Neuronal stem cell (in vitro differentiated cells): ENCODE data around the gene KBTBD12.

Source experiments
- DNase-seq: peaks from one replicate; pipeline ENCODE4 v3.0.0-alpha.2; 2013; ENCODE audit warnings: low spot score
- H2AFZ ChIP-seq: one replicate; pipeline ENCODE4 v1.6.1; 2013; ENCODE audit warnings: mild to moderate bottlenecking, low read length, inconsistent platforms
- H2AK5ac ChIP-seq: 2 replicates; pipeline ENCODE4 v1.6.1; 2013; ENCODE audit warnings: low read depth, mild to moderate bottlenecking, inconsistent platforms, low read length, moderate library complexity, mixed read lengths
- H2BK120ac ChIP-seq: 2 replicates; pipeline ENCODE4 v1.6.1; 2013; ENCODE audit warnings: low read depth, mild to moderate bottlenecking, inconsistent platforms, low read length, moderate library complexity, mixed read lengths
- H2BK12ac ChIP-seq: one replicate; pipeline ENCODE4 v1.6.1; 2013; ENCODE audit warnings: low read length, inconsistent platforms
- H2BK15ac ChIP-seq: 2 replicates; pipeline ENCODE4 v1.6.1; 2013; ENCODE audit warnings: mild to moderate bottlenecking, low read length, inconsistent platforms, mixed read lengths
- H2BK5ac ChIP-seq: one replicate; pipeline ENCODE4 v1.6.1; 2013; ENCODE audit warnings: inconsistent platforms, mild to moderate bottlenecking, low read length, moderate library complexity
- H3K14ac ChIP-seq: one replicate; pipeline ENCODE4 v1.6.1; 2013; ENCODE audit warnings: low read length, inconsistent platforms
- H3K18ac ChIP-seq: 2 replicates; pipeline ENCODE4 v1.6.1; 2013; ENCODE audit warnings: low read length, inconsistent platforms
- H3K23ac ChIP-seq: 2 replicates; pipeline ENCODE4 v1.6.1; 2013; ENCODE audit warnings: low read depth, mild to moderate bottlenecking, mixed read lengths, low read length, inconsistent platforms; ENCODE audit not compliant: poor library complexity
- H3K27ac ChIP-seq: replicated peaks from 3 replicates; pipeline ENCODE4 v1.5.1; 2013; ENCODE audit warnings: low read length, inconsistent platforms
- H3K27me3 ChIP-seq, 3 experiments: 2 replicates each; pipeline ENCODE4 v1.6.1; 2013; ENCODE audit warnings: low read length in 3 of 3, mild to moderate bottlenecking in 2 of 3, inconsistent platforms in 1 of 3, low read depth in 1 of 3, mixed read lengths in 1 of 3, moderate library complexity in 1 of 3; ENCODE audit not compliant: control insufficient read depth in 3 of 3, insufficient read depth in 3 of 3
- H3K36me3 ChIP-seq, 2 donors: replicated peaks in 1 of 2; 2 replicates each; pipeline ENCODE4 v1.6.1; 2013; ENCODE audit warnings: low read length in 2 of 2; ENCODE audit not compliant: control insufficient read depth in 2 of 2, insufficient read depth in 2 of 2
- H3K4ac ChIP-seq: 2 replicates; pipeline ENCODE4 v1.6.1; 2013; ENCODE audit warnings: inconsistent platforms, mild to moderate bottlenecking, low read length, moderate library complexity
- H3K4me1 ChIP-seq, 2 donors: 1 replicate in 1 of 2; 2 replicates in 1 of 2; pipeline ENCODE4 v1.6.1; 2013; ENCODE audit warnings: low read length in 2 of 2, low read depth in 1 of 2; ENCODE audit not compliant: control insufficient read depth in 2 of 2, insufficient read depth in 1 of 2
- H3K4me2 ChIP-seq: one replicate; pipeline ENCODE4 v1.6.1; 2013; ENCODE audit warnings: mild to moderate bottlenecking, low read length, inconsistent platforms; ENCODE audit not compliant: insufficient read depth, poor library complexity, severe bottlenecking
- H3K4me3 ChIP-seq, 2 donors: 2 replicates each; pipeline ENCODE4 v1.5.1; 2013; ENCODE audit warnings: low read length in 2 of 2, mild to moderate bottlenecking in 2 of 2, inconsistent platforms in 1 of 2, moderate library complexity in 1 of 2
- H3K79me1 ChIP-seq: one replicate; pipeline ENCODE4 v1.6.1; 2013; ENCODE audit warnings: low read depth, mild to moderate bottlenecking, inconsistent platforms, low read length, moderate library complexity
- H3K9ac ChIP-seq: one replicate; pipeline ENCODE4 v1.6.1; 2013; ENCODE audit warnings: mild to moderate bottlenecking, low read depth, low read length, inconsistent platforms; ENCODE audit not compliant: poor library complexity
- H3K9me3 ChIP-seq, 2 donors: replicated peaks in 1 of 2; 2 replicates each; pipeline versions ENCODE3 to v1.6.1; 2013; ENCODE audit warnings: low read length in 2 of 2, mild to moderate bottlenecking in 2 of 2, inconsistent platforms in 1 of 2, low read depth in 1 of 2, mixed read lengths in 1 of 2, moderate library complexity in 1 of 2; ENCODE audit not compliant: control insufficient read depth in 2 of 2, insufficient read depth in 1 of 2
- H4K8ac ChIP-seq: one replicate; pipeline ENCODE4 v1.6.1; 2013; ENCODE audit warnings: low read depth, mild to moderate bottlenecking, inconsistent platforms, low read length, moderate library complexity
- H4K91ac ChIP-seq: one replicate; pipeline ENCODE4 v1.6.1; 2013; ENCODE audit warnings: low read length, low read depth, mild to moderate bottlenecking, inconsistent platforms; ENCODE audit not compliant: poor library complexity
- WGBS, 2 donors: extraction: QIAGEN DNeasy Blood & Tissue Kit; methylation state at CpG; one replicate each; pipeline ENCODE4 v1.1.7; 2013; ENCODE audit warnings: missing lambda C conversion rate in 2 of 2, mixed read lengths in 1 of 2; ENCODE audit not compliant: insufficient read length in 2 of 2, insufficient replicate concordance in 1 of 2; ENCODE audit errors: extremely low coverage in 2 of 2; 5-methylcytosine and 5-hydroxymethylcytosine counted together

KBTBD12 gene

DNA sequence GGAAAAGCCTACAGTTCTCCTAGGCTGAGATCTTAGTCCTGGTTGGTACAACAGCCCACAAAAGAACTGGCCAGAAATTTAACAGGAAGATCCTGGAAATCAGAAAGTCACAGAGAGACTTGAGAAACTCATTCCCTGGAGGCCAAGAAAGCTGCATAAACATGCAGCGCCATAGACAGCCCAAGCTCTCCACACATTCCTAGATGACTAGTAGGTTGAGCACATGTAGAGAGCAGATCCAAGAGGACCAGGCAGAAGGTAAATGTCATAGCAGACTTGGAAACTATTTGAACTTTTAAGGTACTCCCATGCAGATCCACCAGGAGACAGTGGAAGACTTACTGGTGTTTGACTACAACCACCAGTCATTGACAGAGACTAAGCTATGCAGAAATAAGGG is 18.4 kb downstream of the KBTBD12 start:
- H4K91ac ChIP-seq = no peak overlapping the region
- no peak for DNase-seq
- no peak overlapping the region for H2AK5ac ChIP-seq
- no peak overlapping the region for H2BK120ac ChIP-seq
- H4K8ac ChIP-seq = no peak overlapping the region
- no peak overlapping the region for H3K4ac ChIP-seq
- H3K4me3 ChIP-seq = no peak overlapping the region
- H3K9ac ChIP-seq = no peak overlapping the region
- H2BK5ac ChIP-seq = no peak overlapping the region
- H3K27ac ChIP-seq = no peak overlapping the region
- H3K27me3 ChIP-seq = peaks cover 0 to 44% (median 0%) of the 10 kb centered on the region in 3 experiments
- H3K18ac ChIP-seq = no peak overlapping the region
- no peak overlapping the region for H3K23ac ChIP-seq
- H2BK12ac ChIP-seq = no peak overlapping the region
- H3K14ac ChIP-seq = no peak overlapping the region
- no peak overlapping the region for H2BK15ac ChIP-seq
- H2AFZ ChIP-seq = no peak overlapping the region
- H3K4me2 ChIP-seq = no peak overlapping the region
- WGBS, 2 donors = no CpG with 5 or more reads among the region's 1 CpG
- no peaks in the 10 kb centered on the region for H3K4me1 ChIP-seq
- no peaks in the 10 kb centered on the region for H3K9me3 ChIP-seq
- H3K36me3 ChIP-seq = no peaks in the 10 kb centered on the region
- no peaks in the 10 kb centered on the region for H3K79me1 ChIP-seq

DNA sequence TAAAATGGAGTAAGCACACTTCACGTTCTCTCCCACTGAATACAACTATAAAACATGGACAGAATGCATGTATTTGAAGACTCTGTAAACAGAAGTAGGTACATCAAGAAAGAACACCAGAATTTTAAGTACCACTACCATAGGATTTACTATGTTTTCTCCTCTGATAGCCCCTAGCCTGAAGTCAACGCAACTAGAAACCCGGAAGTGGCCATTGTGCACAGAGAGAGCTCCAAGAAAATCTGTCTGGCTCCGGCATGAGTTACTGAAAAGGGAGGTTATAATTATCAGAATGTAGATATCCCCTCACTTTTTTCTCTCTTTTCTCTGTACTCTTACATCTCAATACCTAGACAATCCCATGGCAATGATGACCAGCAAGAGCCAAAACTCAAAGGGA is 23.8 kb downstream of the KBTBD12 start:
- H2BK5ac ChIP-seq = no peak overlapping the region
- H4K8ac ChIP-seq = no peak overlapping the region
- no CpG with 5 or more reads among the region's 4 CpGs for WGBS, 2 donors

DNA sequence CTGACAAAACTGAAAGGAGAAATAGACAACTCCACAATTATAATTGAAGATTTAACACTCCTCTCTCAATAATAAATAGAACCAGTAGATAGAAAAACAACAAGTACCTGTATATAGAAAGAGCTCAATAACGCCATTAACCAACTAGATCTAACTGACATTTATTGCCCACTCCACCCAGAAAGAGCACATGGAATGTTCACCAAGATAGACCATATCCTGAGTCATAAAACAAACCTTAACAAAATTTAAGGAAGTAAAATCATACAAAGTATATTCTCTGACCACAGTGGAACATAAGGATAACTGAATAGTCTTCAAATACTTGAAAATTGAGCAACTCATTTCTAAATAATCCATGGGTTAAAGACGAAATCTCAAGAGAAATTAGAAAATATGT is 25.1 kb downstream of the KBTBD12 start:
- no peak overlapping the region for H3K14ac ChIP-seq
- H2AK5ac ChIP-seq = no peak overlapping the region
- no peak overlapping the region for H3K4me3 ChIP-seq
- no peaks in the 10 kb centered on the region for H3K9me3 ChIP-seq
- H3K23ac ChIP-seq = no peak overlapping the region
- no CpG with 5 or more reads among the region's 2 CpGs for WGBS, 2 donors
- H3K27ac ChIP-seq = no peak overlapping the region
- H4K91ac ChIP-seq = no peak overlapping the region
- no peak overlapping the region for H2BK120ac ChIP-seq
- no peak overlapping the region for H3K18ac ChIP-seq
- H4K8ac ChIP-seq = no peak overlapping the region
- no peak overlapping the region for H2AFZ ChIP-seq
- no peak overlapping the region for H3K4ac ChIP-seq
- no peak overlapping the region for H2BK5ac ChIP-seq
- no peak for DNase-seq
- peaks cover 0 to 3% (median 2%) of the 10 kb centered on the region in 3 experiments for H3K27me3 ChIP-seq
- no peak overlapping the region for H3K9ac ChIP-seq
- H3K4me2 ChIP-seq = no peak overlapping the region
- no peaks in the 10 kb centered on the region for H3K4me1 ChIP-seq
- no peak overlapping the region for H2BK15ac ChIP-seq
- H3K36me3 ChIP-seq = no peaks in the 10 kb centered on the region
- no peaks in the 10 kb centered on the region for H3K79me1 ChIP-seq
- H2BK12ac ChIP-seq = no peak overlapping the region

More for the DNA sequence above, 23.8 kb downstream of the KBTBD12 start:
- H3K4me2 ChIP-seq = no peak overlapping the region
- H2BK120ac ChIP-seq = no peak overlapping the region
- H3K27me3 ChIP-seq = peaks cover 0 to 10% (median 2%) of the 10 kb centered on the region in 3 experiments
- H3K36me3 ChIP-seq = no peaks in the 10 kb centered on the region
- H3K9me3 ChIP-seq = no peaks in the 10 kb centered on the region
- H2AK5ac ChIP-seq = no peak overlapping the region
- H3K23ac ChIP-seq = no peak overlapping the region
- DNase-seq = no peak
- H3K14ac ChIP-seq = no peak overlapping the region
- H2BK12ac ChIP-seq = no peak overlapping the region
- no peak overlapping the region for H3K4ac ChIP-seq
- H3K18ac ChIP-seq = no peak overlapping the region
- H2AFZ ChIP-seq = no peak overlapping the region
- H3K9ac ChIP-seq = no peak overlapping the region
- H3K27ac ChIP-seq = no peak overlapping the region
- H3K4me3 ChIP-seq = no peak overlapping the region
- no peak overlapping the region for H4K91ac ChIP-seq
- no peak overlapping the region for H2BK15ac ChIP-seq
- H3K79me1 ChIP-seq = no peaks in the 10 kb centered on the region
- H3K4me1 ChIP-seq = no peaks in the 10 kb centered on the region

DNA sequence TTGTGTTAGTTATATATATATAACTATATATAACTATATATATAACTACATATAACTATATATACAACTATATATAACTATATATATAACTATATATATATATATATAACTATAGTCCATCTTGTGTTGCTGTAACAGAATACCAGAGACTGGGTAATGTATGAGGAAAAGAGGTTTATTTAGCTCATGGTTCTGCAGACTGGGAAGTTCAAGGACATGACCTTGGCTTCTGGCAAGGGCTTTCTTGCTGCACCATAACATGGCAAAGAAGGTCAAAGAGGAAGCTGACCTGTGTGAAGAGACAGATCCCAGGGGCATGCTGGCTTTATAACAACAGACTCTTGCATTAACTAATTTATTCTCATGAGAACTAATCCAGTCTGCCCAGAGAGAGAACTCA is 27.6 kb downstream of the KBTBD12 start:
- Histone ChIP-seq H2BK120ac (no peak overlapping the region), H4K91ac (no peak overlapping the region), H3K4me2 (no peak overlapping the region), H3K23ac (no peak overlapping the region), H2AFZ (no peak overlapping the region), H3K18ac (no peak overlapping the region), H3K14ac (no peak overlapping the region), H3K4me1 (no peaks in the 10 kb centered on the region), H3K36me3 (no peaks in the 10 kb centered on the region), H2BK5ac (no peak overlapping the region), H3K79me1 (no peaks in the 10 kb centered on the region), H3K9ac (no peak overlapping the region), H3K27ac (no peak overlapping the region), H2BK15ac (no peak overlapping the region), H3K4ac (no peak overlapping the region), H2BK12ac (no peak overlapping the region), H3K4me3 (no peak overlapping the region), H2AK5ac (no peak overlapping the region), H3K9me3 (no peaks in the 10 kb centered on the region), H4K8ac (no peak overlapping the region), H3K27me3 (peaks cover 0 to 4% (median 2%) of the 10 kb centered on the region in 3 experiments)
- no peak for DNase-seq
